GM18861 (cell line): ENCODE results near the gene ATP2A2.
"Not testable (repeated sequence)": the region's sequence is repeated elsewhere in the genome, so short reads cannot be mapped to it uniquely, and the experiment has no call there.

Source experiments
- ATAC-seq: cut with Tn5 transposase; IDR thresholded peaks from one replicate; pipeline ENCODE4 v1.9.1; 2021; ENCODE audit not compliant: unreplicated experiment

Gene ATP2A2

DNA sequence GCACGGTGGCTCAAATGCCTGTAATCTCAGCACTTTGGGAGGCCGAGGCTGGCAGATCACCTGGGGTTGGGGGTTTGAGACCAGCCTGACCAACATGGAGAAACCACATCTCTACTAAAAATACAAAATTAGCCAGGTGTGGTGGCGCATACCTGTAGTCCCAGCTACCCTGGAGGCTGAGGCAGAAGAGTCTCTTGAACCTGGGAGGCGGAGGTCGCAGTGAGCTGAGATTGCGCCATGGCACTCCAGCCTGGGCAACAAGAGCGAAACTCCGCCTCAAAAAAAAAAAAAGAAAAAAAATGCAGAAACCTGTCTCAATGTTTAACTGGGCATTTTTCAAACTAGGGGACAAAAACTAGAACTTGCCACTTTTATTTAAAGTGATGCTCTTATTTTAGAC is 59.2 kb downstream of the ATP2A2 start:
- ATAC-seq: not testable (repeated sequence)

DNA sequence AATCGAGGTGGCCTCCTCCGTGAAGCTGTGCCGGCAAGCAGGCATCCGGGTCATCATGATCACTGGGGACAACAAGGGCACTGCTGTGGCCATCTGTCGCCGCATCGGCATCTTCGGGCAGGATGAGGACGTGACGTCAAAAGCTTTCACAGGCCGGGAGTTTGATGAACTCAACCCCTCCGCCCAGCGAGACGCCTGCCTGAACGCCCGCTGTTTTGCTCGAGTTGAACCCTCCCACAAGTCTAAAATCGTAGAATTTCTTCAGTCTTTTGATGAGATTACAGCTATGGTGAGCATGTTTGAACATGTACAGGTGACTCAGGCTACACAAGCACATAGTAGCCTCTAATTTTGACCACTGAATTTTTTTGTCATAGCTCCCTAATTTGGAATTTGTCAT is 59.7 kb downstream of the ATP2A2 start:
- ATAC-seq: no peak

- ATAC-seq: no peak
These were observed 61.1 kb downstream of the ATP2A2 start for GRCh38 chr12:110342157-110342556.

DNA sequence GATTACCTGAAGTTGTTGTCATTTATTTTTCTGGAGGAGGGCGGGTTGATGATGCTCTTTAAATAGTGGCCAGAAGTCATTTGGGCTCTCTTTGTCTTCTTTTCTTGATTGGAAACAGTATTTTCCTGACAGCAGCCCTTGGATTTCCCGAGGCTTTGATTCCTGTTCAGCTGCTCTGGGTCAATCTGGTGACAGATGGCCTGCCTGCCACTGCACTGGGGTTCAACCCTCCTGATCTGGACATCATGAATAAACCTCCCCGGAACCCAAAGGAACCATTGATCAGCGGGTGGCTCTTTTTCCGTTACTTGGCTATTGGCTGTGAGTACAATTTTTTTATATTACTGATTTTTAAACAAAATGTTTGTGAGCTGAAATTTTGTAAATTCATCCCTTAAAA is 62.1 kb downstream of the ATP2A2 start:
- ATAC-seq: no peak

GRCh38 chr12:110343736-110344555 is 62.9 kb downstream of the ATP2A2 start:
- no peak for ATAC-seq

GRCh38 chr12:110344657-110345056 is 63.6 kb downstream of the ATP2A2 start:
- ATAC-seq: no peak

DNA sequence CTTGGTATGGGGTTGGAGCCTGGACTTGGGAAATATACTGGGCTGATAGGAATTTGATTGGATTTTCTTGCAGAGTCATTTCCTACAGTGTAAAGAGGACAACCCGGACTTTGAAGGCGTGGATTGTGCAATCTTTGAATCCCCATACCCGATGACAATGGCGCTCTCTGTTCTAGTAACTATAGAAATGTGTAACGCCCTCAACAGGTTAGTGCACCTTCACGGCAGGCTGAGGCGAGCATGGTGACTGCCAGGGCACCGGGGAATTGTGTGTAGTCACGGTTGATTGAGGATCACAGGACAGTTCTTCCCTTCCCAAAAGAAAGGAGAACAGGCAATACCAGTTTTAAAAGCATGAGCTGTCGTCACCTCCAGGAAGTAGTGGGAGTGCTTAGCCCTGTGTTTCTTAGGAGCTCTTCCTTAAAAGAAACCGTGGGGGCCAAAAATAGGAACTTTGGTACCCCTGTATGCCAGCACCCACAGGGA is 64.2 kb downstream of the ATP2A2 start:
- no peak for ATAC-seq

- ATAC-seq: no peak
These were observed 64.9 kb downstream of the ATP2A2 start for GRCh38 chr12:110345963-110346362.

DNA sequence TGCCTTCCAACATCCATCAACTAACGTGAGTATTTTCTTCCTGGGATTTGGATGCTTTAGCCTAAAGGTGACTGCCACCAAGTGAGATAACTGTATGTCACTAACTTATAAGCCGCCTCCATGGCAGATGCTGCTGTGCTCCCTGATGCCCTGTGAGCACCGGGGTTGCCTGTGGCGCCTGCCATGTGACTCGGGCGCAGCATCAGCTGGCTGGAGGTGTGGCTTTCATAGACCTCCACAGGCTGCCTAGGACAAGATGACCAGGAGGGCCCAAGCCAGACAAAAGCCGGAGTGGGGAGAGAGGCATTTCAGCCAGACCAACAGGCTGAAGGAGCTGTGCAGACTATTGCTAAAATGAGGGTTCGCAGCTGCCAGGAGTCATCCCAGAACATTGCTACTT is 66.7 kb downstream of the ATP2A2 start:
- no peak for ATAC-seq

- ATAC-seq: no peak
These were observed 67.5 kb downstream of the ATP2A2 start for GRCh38 chr12:110348431-110349059.

- ATAC-seq: no peak
These were observed 68.0 kb downstream of the ATP2A2 start for GRCh38 chr12:110349096-110349495.

GRCh38 chr12:110349514-110350151 is 68.6 kb downstream of the ATP2A2 start:
- no peak for ATAC-seq

DNA sequence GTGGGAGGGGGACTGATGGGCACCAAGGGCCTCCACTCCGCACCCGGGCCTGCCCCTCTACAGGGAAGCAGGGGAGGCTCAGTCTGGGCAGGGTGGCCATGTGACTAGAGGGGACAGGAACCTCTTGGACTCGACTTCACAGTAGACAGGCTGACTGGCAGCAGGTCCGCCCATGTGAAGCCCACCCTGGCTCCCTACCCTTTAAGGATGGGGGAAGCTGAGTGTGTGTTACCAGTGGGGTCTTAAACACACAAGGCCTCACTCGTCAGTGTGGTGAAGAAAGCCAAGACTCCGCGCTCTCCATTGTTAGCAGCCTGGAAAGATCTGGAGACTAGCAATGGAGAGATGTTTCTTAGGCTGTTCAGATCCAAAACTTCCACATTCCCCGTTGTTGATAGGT is 70.1 kb downstream of the ATP2A2 start:
- ATAC-seq: no peak

GRCh38 chr12:110352401-110352800 is 71.4 kb downstream of the ATP2A2 start:
- no peak for ATAC-seq

- ATAC-seq: no peak
These were observed 72.3 kb downstream of the ATP2A2 start for GRCh38 chr12:110353211-110353965.

GRCh38 chr12:110354172-110354780 is 73.2 kb downstream of the ATP2A2 start:
- no peak for ATAC-seq

GRCh38 chr12:110355073-110355472 is 74.0 kb downstream of the ATP2A2 start:
- no peak for ATAC-seq

- ATAC-seq: not testable (repeated sequence)
These were observed 77.5 kb downstream of the ATP2A2 start for GRCh38 chr12:110358384-110359097.

DNA sequence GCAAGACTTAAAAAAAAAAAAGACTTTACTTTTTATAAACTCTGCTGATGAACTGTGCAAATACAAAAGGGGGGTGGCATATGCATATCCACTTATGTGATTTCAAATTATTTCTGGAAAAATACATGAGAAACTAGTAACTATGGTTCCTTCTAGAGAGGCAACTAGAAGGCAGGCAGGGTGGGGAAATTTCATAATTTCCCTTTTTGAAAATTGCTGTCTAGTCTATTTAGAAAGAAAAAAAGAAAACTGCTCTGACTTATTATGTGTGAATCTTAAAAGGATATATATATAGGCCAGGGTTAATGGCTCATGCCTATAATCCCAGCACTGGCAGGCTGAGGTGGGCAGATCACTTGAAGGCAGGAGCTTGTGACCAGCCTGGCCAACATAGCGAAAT is 80.2 kb downstream of the ATP2A2 start:
- no peak for ATAC-seq
